ENCODE results near the gene SEMA3D.

- TF ChIP-seq CTCF (IDR thresholded peaks at IDR 0.05), result no peak
- no peak for TF ChIP-seq POLR2A (IDR thresholded peaks at IDR 0.05)
Observed at GRCh38 chr7:85154282-85154937, 32.4 kb downstream of the SEMA3D start.
